ENCODE data around the gene RMI1.

DNA sequence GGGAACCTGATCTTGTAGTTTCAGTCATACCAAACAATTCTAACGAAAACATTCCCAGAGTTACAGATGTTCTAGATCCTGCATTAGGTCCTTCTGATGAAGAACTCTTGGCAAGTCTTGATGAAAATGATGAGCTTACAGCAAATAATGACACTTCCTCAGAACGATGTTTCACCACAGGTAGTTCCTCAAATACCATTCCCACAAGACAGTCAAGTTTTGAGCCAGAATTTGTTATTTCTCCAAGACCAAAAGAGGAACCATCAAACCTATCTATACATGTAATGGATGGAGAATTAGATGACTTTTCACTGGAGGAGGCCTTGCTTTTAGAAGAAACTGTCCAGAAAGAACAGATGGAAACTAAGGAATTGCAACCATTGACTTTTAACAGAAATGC is 21.0 kb downstream of the RMI1 start:
- no peak for TF ChIP-seq GLIS3 (CRISPR knock-in tag; IDR thresholded peaks at IDR 0.05)
- TF ChIP-seq ARNTL (CRISPR knock-in tag; IDR thresholded peaks at IDR 0.05; ENCODE audit: borderline replicate concordance, low read depth), result no peak
